ENCODE results near the gene CWC22.

The CWC22 gene

GRCh38 chr2:179952658-179953057 is 54.4 kb downstream of the CWC22 start:
- H3K27ac ChIP-seq (ENCODE audit: low read depth, low read length) = no peak overlapping the region
- no peaks in the 10 kb centered on the region for H3K9me2 ChIP-seq (replicated peaks; ENCODE audit: insufficient read depth, low read length)
- no peaks in the 10 kb centered on the region for H3K9me3 ChIP-seq (ENCODE audit: insufficient read depth, low read length)
- no peak for TF ChIP-seq CTCF (IDR thresholded peaks at IDR 0.05; ENCODE audit: insufficient read depth, low read length, poor library complexity, severe bottlenecking)
- TF ChIP-seq EZH2phosphoT487 (conservative IDR thresholded peaks at IDR 0.05; ENCODE audit: low read length) = no peak
- no peaks in the 10 kb centered on the region for H4K20me1 ChIP-seq (ENCODE audit: low read depth, low read length)
- H3K36me3 ChIP-seq (ENCODE audit: low read length) = peaks cover 74% of the 10 kb centered on the region; the same call in 1 of the 2 replicates
- no peak overlapping the region for H2AFZ ChIP-seq (ENCODE audit: low read depth, low read length, severe bottlenecking)
- H3K27me3 ChIP-seq (ENCODE audit: low read length) = no peaks in the 10 kb centered on the region
- H3K4me2 ChIP-seq (ENCODE audit: low read depth, low read length, poor library complexity, severe bottlenecking) = no peak overlapping the region
- H3F3A ChIP-seq (ENCODE audit: insufficient read depth) = no peaks in the 10 kb centered on the region; the same call in 1 of the 2 replicates
- no peak overlapping the region for H3K4me3 ChIP-seq (ENCODE audit: insufficient read depth, low read length, poor library complexity, severe bottlenecking)
- no peaks in the 10 kb centered on the region for H3K79me2 ChIP-seq (ENCODE audit: insufficient read depth, low read length)
- no peak overlapping the region for H3K9ac ChIP-seq (ENCODE audit: low read length)

- peaks cover 68% of the 10 kb centered on the region; the same call in 1 of the 2 replicates for H3K36me3 ChIP-seq (ENCODE audit: low read length)
- TF ChIP-seq EZH2phosphoT487 (conservative IDR thresholded peaks at IDR 0.05; ENCODE audit: low read length) = no peak
- TF ChIP-seq CTCF (IDR thresholded peaks at IDR 0.05; ENCODE audit: insufficient read depth, low read length, poor library complexity, severe bottlenecking) = no peak
Measured at GRCh38 chr2:179951680-179952079, 55.4 kb downstream of the CWC22 start.

GRCh38 chr2:179950391-179950790 is 56.7 kb downstream of the CWC22 start:
- H2AFZ ChIP-seq (ENCODE audit: low read depth, low read length, severe bottlenecking) = no peak overlapping the region
- H3K27me3 ChIP-seq (ENCODE audit: low read length) = no peaks in the 10 kb centered on the region
- no peak overlapping the region for H3K9ac ChIP-seq (ENCODE audit: low read length)
- TF ChIP-seq EZH2phosphoT487 (conservative IDR thresholded peaks at IDR 0.05; ENCODE audit: low read length) (no peak), CTCF (IDR thresholded peaks at IDR 0.05; ENCODE audit: insufficient read depth, low read length, poor library complexity, severe bottlenecking) (no peak)
- H3K4me3 ChIP-seq (ENCODE audit: insufficient read depth, low read length, poor library complexity, severe bottlenecking) = no peak overlapping the region
- no peak overlapping the region for H3K4me2 ChIP-seq (ENCODE audit: low read depth, low read length, poor library complexity, severe bottlenecking)
- no peak overlapping the region for H3K27ac ChIP-seq (ENCODE audit: low read depth, low read length)
- H3F3A ChIP-seq (ENCODE audit: insufficient read depth) = no peaks in the 10 kb centered on the region; the same call in 1 of the 2 replicates
- peaks cover 69% of the 10 kb centered on the region for H3K36me3 ChIP-seq (ENCODE audit: low read length)
- no peaks in the 10 kb centered on the region for H3K9me3 ChIP-seq (ENCODE audit: insufficient read depth, low read length)
- H3K79me2 ChIP-seq (ENCODE audit: insufficient read depth, low read length) = no peaks in the 10 kb centered on the region
- H3K9me2 ChIP-seq (replicated peaks; ENCODE audit: insufficient read depth, low read length) = no peaks in the 10 kb centered on the region
- no peaks in the 10 kb centered on the region for H4K20me1 ChIP-seq (ENCODE audit: low read depth, low read length)

More at GRCh38 chr2:179951680-179952079, 55.4 kb downstream of the CWC22 start:
- H3K79me2 ChIP-seq (ENCODE audit: insufficient read depth, low read length) = no peaks in the 10 kb centered on the region
- H3K9me3 ChIP-seq (ENCODE audit: insufficient read depth, low read length) = no peaks in the 10 kb centered on the region
- H3K27ac ChIP-seq (ENCODE audit: low read depth, low read length) = no peak overlapping the region
- no peaks in the 10 kb centered on the region for H3K27me3 ChIP-seq (ENCODE audit: low read length)
- no peaks in the 10 kb centered on the region for H3K9me2 ChIP-seq (replicated peaks; ENCODE audit: insufficient read depth, low read length)
- no peaks in the 10 kb centered on the region; the same call in 1 of the 2 replicates for H3F3A ChIP-seq (ENCODE audit: insufficient read depth)
- H4K20me1 ChIP-seq (ENCODE audit: low read depth, low read length) = no peaks in the 10 kb centered on the region
- H2AFZ ChIP-seq (ENCODE audit: low read depth, low read length, severe bottlenecking) = no peak overlapping the region
- no peak overlapping the region for H3K4me3 ChIP-seq (ENCODE audit: insufficient read depth, low read length, poor library complexity, severe bottlenecking)
- H3K9ac ChIP-seq (ENCODE audit: low read length) = no peak overlapping the region
- H3K4me2 ChIP-seq (ENCODE audit: low read depth, low read length, poor library complexity, severe bottlenecking) = no peak overlapping the region
